ENCODE results near the gene MPP3.
A peak's percentile ranks its signal among the peaks of the same experiment; 100 is the strongest.

The MPP3 gene

DNA sequence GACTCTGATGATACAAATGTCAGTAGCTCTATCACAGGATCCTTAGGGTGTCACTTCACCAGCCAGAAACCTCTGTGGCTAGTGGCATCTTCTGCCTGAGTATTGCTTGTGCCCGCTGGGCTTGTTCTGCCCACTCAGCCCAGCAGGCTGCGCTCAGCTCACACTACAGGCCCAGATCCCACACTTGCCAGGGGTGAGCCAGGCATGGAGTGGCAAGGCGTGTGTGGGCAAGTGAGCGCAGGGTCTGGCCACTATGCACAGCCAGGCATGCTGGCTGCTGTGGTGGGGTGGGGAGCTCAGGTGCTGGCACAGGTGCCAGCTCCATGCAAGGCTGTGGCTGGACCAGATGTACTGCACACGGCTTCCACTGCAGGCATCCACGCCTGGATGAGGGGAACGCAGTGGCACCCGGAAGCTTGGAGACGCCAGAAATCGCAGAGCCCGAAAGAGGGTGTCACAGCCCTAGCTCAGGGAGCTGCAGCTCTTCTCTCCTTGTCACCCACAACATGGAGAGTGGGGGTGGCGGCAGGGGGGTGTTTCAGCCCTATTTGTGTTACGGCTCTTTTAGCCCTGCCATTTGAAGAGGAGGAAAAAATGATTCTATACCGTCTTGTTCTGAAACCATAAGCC, 42.5 kb downstream of the MPP3 start:
- Mint-ChIP-seq H3K27me3 (ENCODE audit: low read depth) (peaks cover 21% of the 10 kb centered on the region), H3K36me3 (ENCODE audit: low read depth) (no peaks in the 10 kb centered on the region), H3K9me3 (no peaks in the 10 kb centered on the region), H3K4me3 (no peak overlapping the region), H3K4me1 (ENCODE audit: low read depth) (peaks cover 4% of the 10 kb centered on the region), H3K27ac (no peak overlapping the region)
- no peak for DNase-seq (ENCODE audit: low spot score)

GRCh38 chr17:43789482-43789881, 43.5 kb downstream of the MPP3 start:
- H3K4me3 Mint-ChIP-seq, result no peak overlapping the region
- no peaks in the 10 kb centered on the region for H3K36me3 Mint-ChIP-seq (ENCODE audit: low read depth)
- H3K4me1 Mint-ChIP-seq (ENCODE audit: low read depth), result peaks cover 4% of the 10 kb centered on the region
- no peak for DNase-seq (ENCODE audit: low spot score)
- H3K27me3 Mint-ChIP-seq (ENCODE audit: low read depth), result peaks cover 23% of the 10 kb centered on the region
- no peak overlapping the region for H3K27ac Mint-ChIP-seq
- H3K9me3 Mint-ChIP-seq, result no peaks in the 10 kb centered on the region

DNA sequence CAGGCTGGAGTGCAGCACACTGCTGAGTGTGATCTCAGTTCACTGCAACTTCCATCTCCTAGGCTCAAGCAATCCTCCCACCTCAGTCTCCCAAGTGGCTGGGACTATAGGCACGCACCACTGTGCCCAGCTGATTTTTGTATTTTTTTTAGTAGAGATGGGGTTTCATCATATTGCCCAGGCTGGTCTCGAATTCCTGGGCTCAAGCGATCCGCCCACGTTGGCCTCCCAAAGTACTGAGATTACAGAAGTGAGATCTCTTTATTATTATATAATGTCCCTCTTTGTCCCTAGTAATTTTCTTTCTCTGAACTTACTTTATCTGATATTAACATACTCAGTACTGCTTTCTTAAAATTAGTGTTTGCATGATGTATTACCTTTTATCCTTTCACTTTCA, 44.4 kb downstream of the MPP3 start:
- DNase-seq (ENCODE audit: low spot score), result no peak
- no peaks in the 10 kb centered on the region for H3K9me3 Mint-ChIP-seq
- H3K36me3 Mint-ChIP-seq (ENCODE audit: low read depth), result no peaks in the 10 kb centered on the region
- peaks cover 23% of the 10 kb centered on the region for H3K27me3 Mint-ChIP-seq (ENCODE audit: low read depth)
- H3K4me3 Mint-ChIP-seq, result no peak overlapping the region
- peaks cover 4% of the 10 kb centered on the region for H3K4me1 Mint-ChIP-seq (ENCODE audit: low read depth)
- H3K27ac Mint-ChIP-seq, result no peak overlapping the region

- no peak overlapping the region for H3K27ac Mint-ChIP-seq
- no peaks in the 10 kb centered on the region for H3K9me3 Mint-ChIP-seq
- peaks cover 21% of the 10 kb centered on the region for H3K27me3 Mint-ChIP-seq (ENCODE audit: low read depth)
- H3K36me3 Mint-ChIP-seq (ENCODE audit: low read depth), result no peaks in the 10 kb centered on the region
- DNase-seq (ENCODE audit: low spot score), result no peak
- no peak overlapping the region for H3K4me3 Mint-ChIP-seq
- H3K4me1 Mint-ChIP-seq (ENCODE audit: low read depth), result peaks cover 4% of the 10 kb centered on the region
These were observed 45.2 kb downstream of the MPP3 start for GRCh38 chr17:43787728-43788127.

DNA sequence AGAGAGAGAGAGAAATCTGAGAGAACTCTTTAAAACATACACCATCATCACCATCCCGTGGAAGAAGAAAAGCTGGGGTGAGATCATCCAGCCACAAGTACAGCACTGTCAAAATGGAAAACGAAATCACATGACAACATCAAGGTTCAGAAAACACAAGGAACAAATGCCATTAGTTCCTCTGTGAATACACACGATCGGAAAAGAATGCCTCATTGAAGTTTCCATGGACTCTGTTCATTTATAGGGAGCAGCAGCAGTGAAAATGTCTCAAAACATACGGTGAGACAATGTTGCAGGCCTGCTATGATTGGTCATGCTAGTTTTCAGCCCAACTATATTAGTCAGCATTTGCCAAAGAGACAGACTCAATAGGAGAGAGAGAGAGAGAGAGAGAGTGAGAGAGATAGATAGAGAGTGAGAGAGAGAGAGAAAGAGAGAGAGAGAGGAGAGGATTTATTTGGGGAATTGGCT, 48.3 kb downstream of the MPP3 start:
- Mint-ChIP-seq H3K36me3 (ENCODE audit: low read depth) (no peaks in the 10 kb centered on the region), H3K4me3 (no peak overlapping the region), H3K4me1 (ENCODE audit: low read depth) (peaks cover 2% of the 10 kb centered on the region), H3K9me3 (no peaks in the 10 kb centered on the region), H3K27me3 (ENCODE audit: low read depth) (peaks cover 49% of the 10 kb centered on the region), H3K27ac (no peak overlapping the region)
- no peak for DNase-seq (ENCODE audit: low spot score)

DNA sequence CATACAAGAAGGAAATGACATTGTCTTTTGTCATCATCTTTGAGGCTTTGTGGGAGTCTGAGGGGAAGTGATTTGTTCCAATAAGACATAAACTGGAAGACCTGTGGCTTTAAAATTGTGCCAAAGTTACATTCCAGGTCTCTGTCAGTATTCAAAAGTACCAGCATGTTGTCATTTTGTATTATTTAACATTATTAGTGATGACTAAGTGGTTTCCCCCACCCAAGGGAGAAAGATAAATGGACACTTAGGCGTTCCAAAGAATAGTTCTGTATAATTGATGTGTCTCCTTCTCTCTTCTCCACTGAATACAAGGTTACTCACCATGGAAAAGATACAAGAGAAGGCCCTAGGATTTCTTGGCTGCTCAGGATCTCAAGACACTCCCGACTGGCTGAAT, 48.9 kb downstream of the MPP3 start:
- no peak for DNase-seq (ENCODE audit: low spot score)
- Mint-ChIP-seq H3K36me3 (ENCODE audit: low read depth) (no peaks in the 10 kb centered on the region), H3K27ac (no peak overlapping the region), H3K4me1 (ENCODE audit: low read depth) (peaks cover 2% of the 10 kb centered on the region), H3K4me3 (no peak overlapping the region), H3K27me3 (ENCODE audit: low read depth) (peaks cover 54% of the 10 kb centered on the region), H3K9me3 (no peaks in the 10 kb centered on the region)

- Mint-ChIP-seq H3K27me3 (ENCODE audit: low read depth) (peaks cover 54% of the 10 kb centered on the region), H3K4me1 (ENCODE audit: low read depth) (peaks cover 2% of the 10 kb centered on the region), H3K27ac (no peak overlapping the region), H3K4me3 (no peak overlapping the region), H3K9me3 (no peaks in the 10 kb centered on the region), H3K36me3 (ENCODE audit: low read depth) (no peaks in the 10 kb centered on the region)
- no peak for DNase-seq (ENCODE audit: low spot score)
These were observed 49.8 kb downstream of the MPP3 start for GRCh38 chr17:43782913-43783680.

GRCh38 chr17:43780135-43780534, 52.8 kb downstream of the MPP3 start, which contains the start of gene CFAP97D1:
Gene CFAP97D1, plus strand, starts transcription at chr17:43780435. Its CDS starts 28 bp downstream, at chr17:43780463.
- DNase-seq (ENCODE audit: low spot score), result no peak
- peak within 1 kb of the TSS; percentile 73 for H3K4me3 Mint-ChIP-seq
- no peak within 1 kb of the TSS for H3K27ac Mint-ChIP-seq
- H3K27me3 Mint-ChIP-seq (ENCODE audit: low read depth), result peaks cover 52% of the 10 kb centered on the region
- no peaks in the 10 kb centered on the region for H3K36me3 Mint-ChIP-seq (ENCODE audit: low read depth)
- H3K9me3 Mint-ChIP-seq, result no peaks in the 10 kb centered on the region
- H3K4me1 Mint-ChIP-seq (ENCODE audit: low read depth), result peaks cover 2% of the 10 kb centered on the region

DNA sequence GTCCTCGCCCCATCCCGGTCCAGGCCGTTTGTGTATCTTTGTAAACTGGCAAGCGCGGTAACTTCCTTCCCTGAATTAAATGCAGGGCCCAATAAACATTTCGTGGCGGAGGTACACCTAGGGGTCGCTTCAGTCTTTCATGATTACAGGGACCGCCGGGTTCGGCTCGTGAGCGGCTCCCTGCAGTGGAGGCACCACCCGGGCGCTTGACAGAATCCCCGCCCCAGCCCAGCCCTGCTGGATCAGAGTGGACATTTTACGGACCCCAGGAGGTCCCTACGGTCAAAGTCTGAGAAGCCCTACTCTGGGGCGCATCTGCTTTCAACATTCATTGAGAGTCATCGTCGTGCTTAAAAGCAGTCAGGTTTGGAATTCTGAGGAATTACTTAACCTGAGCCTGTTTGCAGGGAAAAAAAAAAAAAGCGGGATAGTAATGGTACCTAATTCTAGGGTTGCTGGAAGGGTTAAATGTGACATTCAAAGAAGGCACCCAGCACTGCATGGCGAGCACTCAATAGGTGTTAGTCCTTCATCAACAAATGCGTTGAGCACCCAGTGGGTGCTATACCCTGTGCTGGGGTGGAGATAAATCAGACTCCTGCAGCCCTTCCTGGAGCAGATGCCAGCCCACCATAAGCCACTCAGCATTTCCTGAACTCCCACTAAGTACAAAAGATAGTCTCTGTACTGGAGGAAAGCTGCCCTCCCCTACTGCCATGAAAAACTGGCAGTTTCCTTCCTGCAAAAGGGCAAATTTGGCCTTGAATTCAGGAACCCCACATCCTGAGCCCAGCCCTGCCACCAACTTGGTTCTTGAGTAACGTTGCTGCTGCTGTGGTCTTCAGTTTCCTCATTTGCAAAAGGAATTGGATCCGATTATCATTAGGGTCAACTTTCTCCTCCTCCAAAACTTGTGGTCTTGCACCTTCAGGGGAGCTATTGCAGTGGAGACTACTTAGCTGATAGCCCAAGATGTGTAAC, 53.5 kb downstream of the MPP3 start:
- Mint-ChIP-seq H3K27ac (no peak overlapping the region), H3K4me3 (peak overlapping the region; percentile 73), H3K9me3 (no peaks in the 10 kb centered on the region), H3K4me1 (ENCODE audit: low read depth) (peaks cover 2% of the 10 kb centered on the region), H3K27me3 (ENCODE audit: low read depth) (peaks cover 45% of the 10 kb centered on the region), H3K36me3 (ENCODE audit: low read depth) (no peaks in the 10 kb centered on the region)
- no peak for DNase-seq (ENCODE audit: low spot score)

DNA sequence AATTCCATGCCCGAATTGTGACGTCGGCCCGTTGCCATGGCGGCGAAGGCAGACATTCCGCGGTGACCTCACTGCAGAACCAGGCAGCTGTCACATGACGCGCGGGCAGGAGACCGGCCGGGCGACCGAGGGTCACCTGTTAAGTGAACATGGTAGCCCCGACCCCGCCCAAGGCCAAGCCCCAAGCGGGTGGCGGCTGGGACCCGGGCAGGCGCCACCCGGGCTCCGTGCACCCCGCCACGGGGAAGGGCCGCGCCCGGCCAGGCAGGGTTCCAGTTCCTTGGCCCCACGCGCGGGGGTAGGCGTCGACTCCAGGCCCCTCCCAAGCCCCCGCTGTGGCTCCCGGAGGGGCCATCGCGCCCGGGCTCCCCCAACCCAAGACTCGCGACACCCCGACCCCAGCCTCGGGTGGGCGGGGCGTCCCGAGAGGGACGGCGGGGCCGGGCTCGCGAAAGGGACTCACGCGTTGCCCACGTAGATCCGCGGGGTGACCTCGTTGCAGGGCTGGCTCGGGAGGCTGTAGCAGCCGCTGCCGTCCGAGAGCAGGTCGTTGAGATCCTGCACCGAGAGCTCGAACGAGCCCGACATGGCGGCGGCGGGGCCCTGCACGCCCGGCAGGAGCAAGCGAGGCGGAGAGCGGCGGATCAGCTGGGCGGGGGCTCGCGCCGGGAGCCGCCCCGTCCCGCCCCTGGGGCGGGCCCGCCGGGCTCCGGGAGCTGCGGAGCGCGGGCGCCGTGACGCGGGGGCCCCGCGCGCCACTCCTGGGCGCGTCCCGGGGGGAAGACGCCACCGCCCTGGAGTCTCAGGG, 54.4 kb downstream of the MPP3 start, which contains the start of gene DUSP3:
Gene DUSP3, minus strand, starts transcription at position 641 of the 808 bp plus-strand sequence. Its CDS starts 53 bp downstream, at position 588.
- H3K36me3 Mint-ChIP-seq (ENCODE audit: low read depth), result no peaks in the 10 kb centered on the region
- H3K4me1 Mint-ChIP-seq (ENCODE audit: low read depth), result peaks cover 2% of the 10 kb centered on the region
- peaks cover 39% of the 10 kb centered on the region for H3K27me3 Mint-ChIP-seq (ENCODE audit: low read depth)
- H3K9me3 Mint-ChIP-seq, result no peaks in the 10 kb centered on the region
- peak within 1 kb of the TSS; percentile 70 for H3K27ac Mint-ChIP-seq
- H3K4me3 Mint-ChIP-seq, result peak within 1 kb of the TSS; percentile 81
- peak; percentile 75 for DNase-seq (ENCODE audit: low spot score)

DNA sequence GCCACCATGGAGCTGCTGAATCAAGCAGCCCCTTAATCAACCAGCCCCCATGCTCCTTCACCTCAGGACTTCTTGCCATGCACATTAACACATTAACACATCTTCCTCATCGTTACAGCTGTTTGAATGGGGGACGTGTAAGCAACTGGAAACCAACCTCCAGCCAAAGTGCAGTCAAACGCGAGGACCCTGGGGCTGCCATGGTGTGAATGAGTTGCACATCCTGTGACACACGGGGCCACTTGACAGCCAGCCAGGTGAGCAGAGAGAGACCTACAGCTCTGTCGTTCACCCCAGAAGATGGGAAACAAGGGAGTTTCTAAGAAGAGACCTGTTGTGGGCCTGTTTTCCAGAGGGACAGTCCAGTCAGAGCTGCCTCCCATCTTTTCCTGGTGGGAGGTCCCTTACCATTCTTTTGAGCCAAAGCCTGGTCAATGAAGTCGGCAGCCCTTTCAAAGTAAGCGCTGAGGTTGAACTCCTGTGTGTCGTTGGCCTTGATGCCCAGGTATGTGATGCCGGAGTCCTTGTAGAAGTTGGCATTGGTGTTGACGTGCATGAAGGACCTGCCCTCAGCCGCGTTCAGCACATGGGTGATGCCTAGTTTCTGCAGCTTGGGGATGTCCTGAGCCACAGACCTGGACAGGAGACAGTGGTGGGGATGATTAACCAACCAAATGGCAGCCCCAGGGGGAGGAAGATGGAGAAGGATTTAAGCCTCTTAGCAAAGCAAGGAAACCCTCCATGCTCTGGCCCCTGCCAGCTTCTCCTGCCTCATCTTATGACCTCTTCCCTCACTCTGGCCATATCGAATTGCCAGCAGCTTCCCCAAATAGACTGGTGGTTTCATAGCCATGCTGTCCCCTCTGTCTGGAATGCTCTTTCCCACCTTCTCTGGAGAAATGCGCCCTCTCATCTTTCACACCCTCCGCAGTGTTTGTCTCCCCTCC, 58.4 kb downstream of the MPP3 start:
- Mint-ChIP-seq H3K4me3 (no peak overlapping the region), H3K9me3 (no peaks in the 10 kb centered on the region), H3K36me3 (ENCODE audit: low read depth) (no peaks in the 10 kb centered on the region), H3K27me3 (ENCODE audit: low read depth) (peaks cover 5% of the 10 kb centered on the region), H3K27ac (no peak overlapping the region), H3K4me1 (ENCODE audit: low read depth) (no peaks in the 10 kb centered on the region)
- no peak for DNase-seq (ENCODE audit: low spot score)

- Mint-ChIP-seq H3K4me1 (ENCODE audit: low read depth) (no peaks in the 10 kb centered on the region), H3K27ac (no peak overlapping the region), H3K4me3 (no peak overlapping the region), H3K27me3 (ENCODE audit: low read depth) (no peaks in the 10 kb centered on the region), H3K9me3 (no peaks in the 10 kb centered on the region), H3K36me3 (ENCODE audit: low read depth) (no peaks in the 10 kb centered on the region)
- DNase-seq (ENCODE audit: low spot score), result no peak
These were observed 59.9 kb downstream of the MPP3 start for GRCh38 chr17:43772877-43773648.
